Left renal pelvis (tissue), 4 donors: ENCODE measurements around the gene TBC1D9B. TPM values are rescaled to one million over a fixed set of nuclear protein-coding genes. Genes with fewer than 3 reads are reported as not detected.

Experiments
- DNase-seq, 4 donors: peaks; one replicate each; pipeline ENCODE4 v3.0.0-alpha.2; 2013; ENCODE audit warnings: low read depth in 4 of 4, low spot score in 3 of 4
- polyA plus RNA-seq, 4 donors: library from polyadenylated mRNA; unstranded; fragments of 120-200 nt; gene quantifications; one replicate each; pipeline ENCODE4 v1.2.1, GENCODE V29; 2013; ENCODE audit not compliant: insufficient read length in 4 of 4

The TBC1D9B gene
- polyA plus RNA-seq, 4 donors = 95.5 to 137 (median 102) TPM

DNA sequence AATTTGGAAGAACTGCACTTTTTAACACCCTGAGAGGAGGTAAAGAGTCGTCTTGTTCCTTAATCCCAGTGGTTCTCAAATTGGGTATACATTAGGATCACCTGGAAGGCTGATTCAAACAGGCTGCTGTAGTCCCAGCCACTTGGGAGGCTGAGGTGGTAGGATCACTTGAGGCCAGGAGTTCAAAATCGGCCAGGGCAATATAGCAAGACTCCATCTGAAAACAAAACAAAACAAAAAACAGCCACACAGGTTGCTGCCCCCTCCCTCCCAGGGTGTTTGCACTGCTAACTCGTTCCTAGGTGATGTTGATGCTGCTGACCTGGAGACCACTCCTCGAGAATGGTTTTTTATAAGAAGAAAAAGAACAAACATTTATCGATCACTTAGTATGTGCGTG lies 1.5 kb upstream of the TBC1D9B start:
- no peak for DNase-seq

DNA sequence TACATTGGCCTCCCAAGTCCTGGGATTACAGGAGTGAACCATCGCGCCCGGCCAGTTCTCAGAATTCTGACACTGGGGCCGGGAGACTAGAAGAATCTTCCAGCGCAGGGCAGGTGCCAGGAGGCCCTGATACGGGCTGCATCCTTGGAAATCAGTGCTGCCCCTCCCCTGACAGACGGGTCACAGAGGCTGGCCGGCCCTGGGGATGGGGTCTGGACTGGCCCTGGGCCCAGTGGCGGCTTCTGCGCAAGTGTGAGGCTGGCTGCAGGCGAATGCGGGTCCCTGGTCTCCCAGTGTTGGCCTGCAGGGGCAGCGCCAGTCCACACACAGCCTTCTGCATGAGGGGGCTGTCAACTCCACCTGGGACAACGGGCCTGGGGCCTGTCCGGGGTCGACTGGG lies 831 bp upstream of the TBC1D9B start:
- no peak for DNase-seq

DNA sequence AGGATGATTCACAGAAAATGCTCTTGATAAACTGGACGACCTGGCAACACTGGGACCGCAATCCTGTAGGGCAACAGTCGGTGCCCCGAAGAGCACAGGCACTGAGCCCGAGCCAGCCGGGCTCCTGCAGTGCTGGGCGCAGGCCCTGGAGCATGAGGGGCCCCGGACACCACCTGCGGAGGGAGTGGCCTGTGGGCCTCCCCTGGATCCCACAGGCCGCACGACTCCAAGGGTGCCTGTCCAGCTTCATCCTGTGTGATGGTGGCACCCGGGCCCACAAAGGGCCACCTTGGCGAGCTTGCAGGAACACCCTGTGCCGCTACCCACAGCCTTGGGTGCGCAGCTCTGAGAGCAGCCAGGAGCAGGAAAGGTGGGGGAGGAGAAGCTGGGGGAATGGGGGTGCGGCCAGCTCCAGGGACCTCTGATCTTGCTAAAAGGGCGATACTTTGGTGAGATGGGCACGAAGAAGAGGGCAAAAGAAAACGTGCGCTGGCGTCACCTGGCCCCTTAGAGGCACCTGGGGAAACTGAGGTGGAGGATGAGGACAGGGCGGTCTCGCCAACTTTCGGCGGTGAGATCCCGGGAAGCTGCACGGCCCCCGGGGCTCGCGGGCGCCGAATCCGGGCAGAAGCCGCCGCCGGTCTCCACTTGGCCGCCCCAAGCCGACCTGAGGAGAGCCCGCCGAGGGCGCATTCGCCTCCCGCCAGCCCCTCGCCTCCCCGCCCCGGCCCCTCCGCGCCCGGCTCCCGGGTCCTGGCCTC lies 722 bp downstream of the TBC1D9B start:
- DNase-seq = peak in 1 of 4 donors; percentile 8

DNA sequence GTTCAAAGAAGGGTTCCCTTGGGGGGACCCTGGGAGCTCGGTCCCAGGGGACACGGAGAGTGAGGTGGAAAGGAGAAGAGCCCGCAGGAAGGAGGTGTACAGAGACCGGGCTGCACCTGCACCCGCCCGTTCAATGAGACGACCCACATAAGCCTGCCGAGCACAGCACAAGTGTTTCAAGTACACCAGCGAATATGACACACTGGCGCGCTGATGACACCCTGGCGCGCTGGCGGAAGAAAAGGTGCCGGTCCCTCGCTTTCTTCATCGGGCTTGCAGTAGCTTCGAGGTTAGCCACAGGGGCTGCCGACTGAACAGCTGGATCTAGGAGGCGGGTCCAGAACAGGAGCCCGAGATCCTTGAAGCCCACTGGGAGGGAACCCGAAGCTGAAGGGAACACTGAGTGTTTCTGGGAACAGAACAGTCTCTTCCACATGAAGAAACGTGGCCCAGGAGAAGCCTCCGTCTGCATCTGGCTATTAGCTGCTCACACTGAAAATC lies 1.4 kb downstream of the TBC1D9B start:
- no peak for DNase-seq

DNA sequence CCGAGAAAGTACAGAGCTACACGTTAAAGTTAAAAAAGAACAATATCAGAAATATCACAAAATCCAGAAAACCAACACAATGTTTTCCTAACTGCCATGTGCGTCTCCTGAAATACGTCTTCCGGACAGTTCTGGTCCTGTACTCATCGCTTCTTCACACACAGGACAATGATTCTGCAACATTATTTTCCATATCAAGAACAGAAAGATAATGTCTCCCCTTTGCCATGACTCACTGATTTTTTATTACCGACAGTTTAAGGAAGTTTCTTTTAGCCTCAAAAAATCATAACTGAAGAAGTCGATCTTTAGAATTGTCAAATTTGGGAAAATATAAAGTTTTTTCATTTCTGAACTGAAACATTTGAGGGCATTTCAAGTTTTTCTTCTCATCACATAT lies 2.5 kb downstream of the TBC1D9B start:
- DNase-seq = no peak

DNA sequence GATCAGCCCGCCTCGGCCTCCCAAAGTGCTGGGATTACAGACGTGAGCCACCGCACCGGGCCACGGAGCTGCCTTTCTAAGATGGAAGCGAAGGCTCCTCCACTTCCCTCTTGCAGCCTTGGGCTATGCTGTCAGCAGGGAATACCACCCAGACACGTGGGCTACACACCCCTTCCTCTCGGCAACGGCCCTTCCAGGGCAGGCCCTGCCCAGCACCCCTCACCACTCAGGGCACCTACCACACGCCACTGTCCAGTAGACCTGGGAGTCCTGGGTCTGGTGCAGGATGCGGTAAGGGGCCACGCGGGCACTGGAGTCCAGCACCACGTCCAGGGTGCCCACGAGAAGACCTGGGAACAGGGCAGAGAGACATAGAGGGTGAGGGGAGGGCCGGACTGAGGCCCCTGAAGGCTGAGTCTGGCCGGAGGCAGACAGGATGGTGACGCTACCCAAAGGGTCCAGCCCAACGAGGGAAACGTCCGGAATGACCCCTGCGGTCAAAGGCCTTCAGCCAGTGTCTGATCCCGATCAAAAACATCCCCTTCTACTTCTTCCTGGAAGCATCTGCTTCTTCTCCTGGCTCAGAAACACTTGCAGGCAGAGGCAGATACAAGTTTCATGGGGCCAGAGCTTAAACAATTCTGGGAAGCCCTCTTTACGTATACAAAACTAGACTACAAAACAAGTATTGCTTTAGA lies 3.1 kb downstream of the TBC1D9B start:
- DNase-seq = no peak

DNA sequence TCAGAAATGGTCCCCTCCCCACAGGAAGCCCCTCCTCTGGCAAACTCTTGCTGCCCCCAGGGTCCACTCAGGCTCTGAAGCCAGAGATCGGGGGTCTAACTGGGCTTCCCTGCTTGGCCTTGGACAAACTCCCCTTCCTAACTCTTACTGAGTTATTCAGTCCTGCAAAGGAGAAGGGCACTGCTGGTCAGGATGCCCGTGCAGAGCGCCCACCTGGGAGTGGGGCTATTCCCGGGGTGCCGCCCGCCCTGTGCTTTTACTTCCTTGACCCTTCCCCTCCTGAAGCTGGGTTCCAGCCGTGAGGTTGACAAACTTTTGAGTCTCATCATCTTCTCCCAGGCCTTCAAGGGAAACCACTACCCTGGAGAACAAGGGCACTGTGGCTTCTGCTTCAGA lies 4.9 kb downstream of the TBC1D9B start:
- no peak for DNase-seq

DNA sequence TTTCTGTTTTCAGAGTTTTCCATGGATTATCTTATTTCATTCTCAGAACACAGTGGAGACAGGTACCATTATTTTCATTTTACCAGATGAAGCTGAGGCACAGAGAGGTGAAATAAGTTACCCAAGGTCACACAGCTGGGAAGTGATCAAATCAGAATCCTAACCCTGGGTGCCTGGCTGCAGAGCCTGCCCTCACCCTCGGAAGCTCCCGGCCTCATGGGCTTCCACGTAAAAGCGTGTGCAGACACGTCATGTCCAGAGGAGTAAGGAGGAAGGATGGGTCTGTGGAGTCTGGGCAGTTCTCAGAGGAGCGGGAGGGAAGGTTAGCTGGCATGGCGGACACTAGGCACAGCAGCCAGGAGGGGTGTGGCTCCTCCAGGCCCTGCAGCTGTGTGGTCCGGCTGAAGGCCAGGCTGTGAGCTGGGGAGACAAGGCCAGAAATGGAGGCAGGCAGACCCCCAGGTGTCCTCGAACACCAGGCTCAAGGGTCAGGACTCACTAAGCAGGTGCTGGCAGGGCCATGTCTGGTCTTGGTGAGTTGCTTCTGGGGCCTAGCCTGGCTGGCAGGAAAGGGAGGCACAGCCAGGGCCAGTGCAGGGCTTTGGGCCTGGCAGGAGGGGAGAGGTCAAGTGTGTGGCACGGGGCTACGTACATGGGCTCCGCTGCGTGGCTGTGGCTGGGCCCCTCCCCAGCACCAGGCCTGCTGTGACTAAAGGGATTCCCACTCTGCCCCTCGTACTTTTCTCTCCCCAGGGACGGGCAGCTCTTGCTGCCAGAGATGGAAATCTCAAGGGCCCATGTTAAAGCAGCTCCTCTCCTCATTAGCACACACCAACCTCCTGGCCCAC lies 5.6 kb downstream of the TBC1D9B start:
- no peak for DNase-seq

DNA sequence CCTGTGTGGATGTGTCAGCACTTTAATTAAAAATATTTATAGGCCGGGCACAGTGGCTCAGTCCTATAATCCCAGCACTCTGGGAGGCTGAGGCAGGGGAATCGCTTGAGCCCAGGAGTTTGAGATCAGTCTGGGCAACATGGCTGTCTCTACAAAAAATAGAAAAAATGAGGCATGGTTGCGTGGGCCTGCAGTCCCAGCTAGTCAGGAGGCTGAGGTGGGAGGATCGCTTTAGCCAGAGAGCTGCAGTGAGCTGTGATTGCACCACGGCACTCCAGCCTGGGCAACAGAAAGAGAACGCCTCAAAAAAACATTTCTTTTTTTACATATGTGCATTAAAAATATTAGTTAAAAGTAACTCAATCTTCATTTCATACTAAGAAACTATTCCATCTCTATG lies 6.2 kb downstream of the TBC1D9B start:
- DNase-seq = no peak

DNA sequence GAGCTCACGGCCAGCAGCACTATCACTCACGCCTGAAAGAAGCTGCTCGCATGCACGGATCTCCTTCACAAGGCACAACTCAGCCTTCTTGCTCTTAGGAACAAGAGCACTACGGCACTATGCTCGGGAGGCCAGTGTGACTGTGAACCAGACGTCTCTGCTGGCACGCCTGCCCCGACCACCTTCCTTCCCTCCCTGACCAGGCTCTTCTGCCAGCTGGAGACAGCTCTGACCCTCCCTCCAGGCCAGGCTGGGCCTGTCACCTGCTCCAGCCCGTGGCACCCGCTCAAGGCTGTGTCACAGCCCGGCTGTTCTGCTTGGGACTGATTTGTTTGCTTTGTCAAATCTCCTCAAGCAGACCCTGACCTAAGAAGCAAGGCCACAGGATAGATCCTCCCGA lies 7.0 kb downstream of the TBC1D9B start:
- DNase-seq = no peak

DNA sequence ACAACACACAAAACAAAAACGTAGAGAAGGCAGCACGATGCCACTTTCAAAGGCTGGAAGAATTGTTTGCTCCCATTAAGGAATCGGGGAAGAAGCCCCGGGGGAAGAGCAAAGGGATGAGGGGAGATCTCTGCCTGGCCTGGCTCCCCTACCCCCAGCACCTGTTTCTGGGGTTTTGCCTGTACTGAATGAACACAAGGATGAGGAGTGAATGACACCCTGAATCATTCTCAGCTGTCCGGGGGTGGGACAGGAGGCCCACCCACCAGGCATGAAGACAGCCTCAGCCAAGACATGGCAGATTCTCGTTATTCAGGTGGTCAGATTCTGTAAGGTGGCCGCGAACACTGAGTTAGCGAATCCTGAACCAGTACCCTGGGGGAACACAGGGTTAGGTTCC lies 7.5 kb downstream of the TBC1D9B start:
- DNase-seq = no peak

DNA sequence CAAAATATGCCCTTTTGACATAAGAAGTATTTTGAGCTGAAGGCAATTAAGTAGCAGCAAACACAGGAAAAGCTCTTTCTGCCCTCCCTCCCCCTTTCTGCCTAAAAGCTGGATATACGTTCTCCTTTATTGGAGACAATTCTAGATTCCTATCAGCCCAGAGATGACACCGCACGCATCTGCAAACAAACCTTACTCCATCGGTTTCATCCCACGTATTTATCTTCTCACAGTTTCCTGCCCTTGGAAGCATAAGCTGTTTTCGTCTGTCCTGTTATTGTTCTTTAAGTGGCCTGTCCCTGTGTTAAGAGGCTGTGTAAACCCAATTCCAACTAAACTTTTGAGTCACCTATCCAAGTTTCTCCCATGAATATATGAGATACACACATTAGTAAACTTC lies 11.8 kb downstream of the TBC1D9B start:
- no peak for DNase-seq

DNA sequence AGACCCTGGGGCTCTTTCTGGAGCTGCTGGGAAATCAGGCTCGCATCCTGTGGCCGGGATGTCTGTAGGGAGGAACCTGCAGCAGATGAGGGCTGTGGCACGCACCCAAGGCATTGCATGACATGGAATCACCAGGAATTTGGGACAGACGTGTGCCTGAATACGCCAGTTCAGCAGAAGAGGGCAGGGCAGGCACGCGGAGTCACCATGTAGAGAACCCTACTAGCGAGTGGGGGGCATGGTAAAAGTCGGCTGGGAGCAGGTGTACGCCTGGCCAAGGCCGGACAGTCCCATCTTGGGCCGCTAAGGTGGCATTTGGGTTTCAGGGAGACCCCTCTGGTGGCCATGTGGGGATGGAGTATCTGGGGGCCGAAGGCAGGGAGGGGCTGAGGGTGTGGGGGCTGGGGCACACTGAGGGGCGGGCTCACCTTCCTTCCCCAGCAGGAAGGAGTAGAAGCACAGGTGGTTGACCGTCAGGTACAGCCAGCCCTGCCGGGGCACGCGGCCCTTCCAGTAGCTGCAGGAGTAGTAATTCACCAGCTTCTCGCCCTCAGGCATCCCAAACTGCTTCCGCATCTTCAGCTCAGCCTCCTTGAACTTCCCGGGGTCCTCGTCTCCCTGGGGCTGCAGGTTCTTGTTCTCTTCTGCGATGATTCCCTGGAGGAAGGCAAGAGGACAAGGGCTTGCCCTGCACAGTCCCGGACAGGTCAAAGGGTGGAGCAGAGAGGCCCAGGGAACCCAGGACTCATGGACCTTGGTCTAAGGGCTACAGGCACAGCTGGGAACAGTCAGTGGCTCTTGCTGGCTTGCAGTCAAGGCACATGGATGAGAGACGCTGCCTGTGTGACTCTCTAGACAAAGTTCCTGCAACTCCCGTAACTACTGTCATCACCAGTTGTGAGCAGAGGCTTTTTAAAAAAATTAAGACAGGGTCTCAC lies 13.5 kb downstream of the TBC1D9B start:
- DNase-seq = no peak

DNA sequence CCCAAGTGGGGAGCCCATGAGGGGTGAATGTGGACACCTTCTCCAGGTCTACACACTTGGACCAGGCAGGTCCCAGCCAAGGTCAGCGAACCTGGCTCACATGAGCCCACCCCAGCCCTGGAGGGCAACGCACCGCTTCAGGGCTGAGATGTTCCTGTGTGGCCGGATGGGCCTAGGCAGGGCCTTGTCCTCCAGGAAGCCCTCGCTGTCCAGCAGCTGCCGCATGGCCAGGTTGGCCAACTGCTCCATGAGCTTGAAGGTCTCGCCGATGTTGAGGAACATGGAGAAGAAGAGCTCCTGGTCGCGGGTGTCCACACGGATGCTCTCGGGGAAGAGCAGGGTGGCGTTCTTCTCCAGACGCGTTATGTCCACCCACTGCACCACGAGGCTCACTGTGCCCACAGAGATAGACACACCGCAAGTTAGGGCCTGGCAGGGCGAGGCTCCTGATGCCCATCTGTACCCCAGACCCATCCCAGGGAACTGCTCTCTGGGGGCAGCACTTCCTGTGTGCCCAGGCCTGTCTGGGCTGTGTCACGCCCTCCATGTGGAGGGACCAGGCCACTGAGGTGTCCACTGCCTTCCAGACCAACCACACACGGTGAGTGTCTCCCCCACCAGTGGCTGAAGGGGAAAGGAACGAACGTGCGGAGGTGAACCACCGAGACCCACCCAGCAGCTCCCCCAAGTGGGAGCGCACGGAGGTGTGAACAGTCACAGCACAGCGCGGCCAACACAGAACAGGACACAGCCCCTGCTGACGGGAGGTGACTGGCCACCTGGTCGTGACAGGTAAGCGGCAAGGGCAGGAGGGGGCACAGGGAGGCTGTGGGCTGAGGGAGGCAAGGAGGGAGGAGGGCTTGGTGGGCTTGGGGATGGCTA lies 14.4 kb downstream of the TBC1D9B start:
- DNase-seq = no peak

DNA sequence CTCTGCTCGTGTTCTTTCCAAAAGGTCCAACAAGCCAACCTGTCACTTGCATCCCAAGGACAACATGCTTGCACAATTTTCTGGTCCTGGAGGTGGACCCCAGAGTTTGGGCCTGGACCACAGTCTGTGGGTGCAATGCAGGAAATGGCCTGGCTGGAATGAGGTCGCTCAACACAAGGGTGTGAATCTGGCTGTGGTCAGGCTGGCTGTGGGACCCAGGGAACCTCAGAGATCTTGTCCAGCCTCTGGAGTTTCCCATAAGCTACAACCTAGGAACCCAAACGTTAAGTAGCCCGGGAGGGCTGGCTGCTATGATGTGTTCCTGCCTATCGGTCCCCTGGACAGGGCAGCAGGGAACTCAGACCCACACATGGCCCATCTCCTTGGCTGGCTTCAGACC lies 15.4 kb downstream of the TBC1D9B start:
- DNase-seq = no peak

DNA sequence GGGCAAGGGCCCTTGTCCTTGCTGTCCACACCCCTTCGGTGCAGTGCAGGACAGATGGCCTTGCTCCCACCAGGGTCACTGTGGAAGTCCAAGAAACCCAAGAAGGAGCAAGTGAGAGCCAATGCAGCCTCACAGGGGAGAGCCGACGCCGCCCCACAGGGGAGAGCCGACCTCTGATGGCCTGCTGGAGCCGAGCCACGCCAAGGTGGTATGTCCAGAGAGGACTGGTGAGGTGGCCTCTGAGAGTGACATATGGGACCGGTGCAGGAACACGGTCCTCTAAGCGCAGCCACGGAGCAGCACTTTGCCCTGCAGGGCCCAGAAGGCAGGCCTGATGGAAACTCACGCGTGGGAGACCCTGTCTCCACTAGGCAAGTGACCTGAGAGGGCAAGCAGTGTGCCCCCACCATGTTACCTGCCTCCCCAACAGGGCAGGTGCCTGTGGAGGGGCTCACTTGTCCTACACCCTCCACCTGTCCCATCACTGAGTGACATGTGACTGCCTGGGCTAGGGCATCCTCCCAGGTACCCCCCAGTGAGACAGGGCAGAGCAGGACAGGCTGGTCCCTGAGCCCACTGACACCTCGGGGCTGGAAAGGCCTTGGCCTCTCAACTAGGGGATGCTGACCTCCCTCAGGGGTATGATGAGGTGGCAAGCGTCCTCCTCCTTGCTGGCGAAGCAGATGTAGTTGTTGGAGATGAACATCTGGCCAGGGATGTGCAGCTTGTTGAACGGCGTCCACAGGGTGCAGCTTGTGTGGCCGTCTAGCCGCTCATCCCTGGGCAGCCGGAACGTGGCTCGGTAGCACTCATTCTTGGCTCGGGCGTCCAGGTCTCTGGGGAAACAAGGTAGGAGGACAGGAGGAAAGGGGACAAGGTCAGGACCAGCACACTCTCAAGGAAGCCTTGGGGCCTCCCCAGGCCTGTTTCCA lies 16.7 kb downstream of the TBC1D9B start:
- no peak for DNase-seq

DNA sequence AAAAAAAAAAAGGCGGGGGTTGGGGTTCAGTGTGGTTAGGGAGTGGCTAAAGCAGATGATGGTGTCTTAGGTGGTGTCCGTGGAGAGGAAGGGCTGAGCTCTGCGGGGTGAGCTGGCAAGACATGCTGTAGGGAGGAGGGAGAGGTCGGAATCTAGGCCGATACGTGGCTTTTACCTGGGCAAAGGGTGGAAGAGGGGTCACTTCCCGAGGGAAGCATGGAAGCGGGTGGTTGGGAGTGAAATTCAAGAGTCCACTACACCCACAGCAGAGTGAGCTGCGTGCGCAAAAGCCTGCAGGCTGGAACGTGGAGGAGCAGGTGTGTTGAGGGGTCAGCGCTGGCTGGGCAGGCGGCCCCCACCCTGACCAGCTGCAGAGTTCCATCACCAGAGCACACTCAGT lies 17.8 kb downstream of the TBC1D9B start:
- no peak for DNase-seq

DNA sequence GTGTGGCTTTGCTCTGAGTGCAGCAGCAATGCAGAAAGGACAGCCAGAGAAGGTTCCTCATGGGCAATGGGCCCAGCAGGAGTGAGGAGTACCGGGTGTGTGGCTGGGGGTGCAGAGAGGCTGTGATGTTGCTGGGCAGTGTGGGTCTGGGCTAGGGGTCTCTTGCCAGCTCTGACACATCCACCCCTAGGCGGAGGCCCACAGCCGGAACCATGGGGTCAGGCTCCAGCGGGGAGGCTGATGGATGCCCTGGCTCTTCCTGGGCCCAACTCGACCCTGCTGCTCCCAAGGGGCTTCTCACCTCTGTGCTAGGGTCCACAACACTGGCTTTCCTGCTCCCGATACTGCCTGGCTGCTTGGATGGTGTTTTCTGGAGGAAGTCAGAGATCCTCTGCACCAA lies 19.9 kb downstream of the TBC1D9B start:
- DNase-seq = no peak
